Daoy (cell line): ENCODE data around the gene CENPP. TPM values are rescaled to one million over a fixed set of nuclear protein-coding genes. Genes with fewer than 3 reads are reported as not detected.
A peak's percentile ranks its signal among the peaks of the same experiment; 100 is the strongest.

Source experiments
- DNase-seq: peaks from one replicate; pipeline ENCODE4 v3.0.0-alpha.2; 2015; ENCODE audit warnings: low read depth
- total RNA-seq: library from RNA; depleted of rRNA; stranded (reverse); fragments of >200 nt; shearing (Covaris generic); gene quantifications from 2 replicates; pipeline ENCODE4 v1.2.3, GENCODE V29; 2014

The CENPP gene
- total RNA-seq, 1 experiment from 2014 or later: 7.6 TPM

- no peak for DNase-seq
These were observed 12.1 kb upstream of the CENPP start for GRCh38 chr9:92313624-92314012.

GRCh38 chr9:92315456-92315855 is 10.3 kb upstream of the CENPP start:
- no peak for DNase-seq

GRCh38 chr9:92324431-92324830 is 1.3 kb upstream of the CENPP start:
- DNase-seq: no peak

GRCh38 chr9:92324889-92325268 is 874 bp upstream of the CENPP start:
- no peak for DNase-seq

- no peak for DNase-seq
These were observed 293 bp downstream of the CENPP start for GRCh38 chr9:92325991-92326500.

GRCh38 chr9:92327283-92327850 is 1.6 kb downstream of the CENPP start:
- no peak for DNase-seq

GRCh38 chr9:92328225-92328624 is 2.5 kb downstream of the CENPP start:
- peak; percentile 41 for DNase-seq

GRCh38 chr9:92332577-92333281 is 7.0 kb downstream of the CENPP start:
- DNase-seq: no peak

GRCh38 chr9:92333282-92333634 is 7.5 kb downstream of the CENPP start:
- no peak for DNase-seq

- no peak for DNase-seq
These were observed 15.8 kb downstream of the CENPP start for GRCh38 chr9:92341578-92341977.

GRCh38 chr9:92342825-92343488 is 17.2 kb downstream of the CENPP start:
- DNase-seq: no peak

GRCh38 chr9:92345582-92345981 is 19.8 kb downstream of the CENPP start:
- no peak for DNase-seq

- DNase-seq: no peak
These were observed 24.3 kb downstream of the CENPP start for GRCh38 chr9:92349771-92350739.

GRCh38 chr9:92350740-92351133 is 25.0 kb downstream of the CENPP start:
- no peak for DNase-seq

GRCh38 chr9:92353051-92353450 is 27.3 kb downstream of the CENPP start:
- DNase-seq: no peak

- no peak for DNase-seq
These were observed 33.7 kb downstream of the CENPP start for GRCh38 chr9:92359394-92359995.

- DNase-seq: no peak
These were observed 34.3 kb downstream of the CENPP start for GRCh38 chr9:92360083-92360482.

- DNase-seq: no peak
These were observed 43.3 kb downstream of the CENPP start for GRCh38 chr9:92369075-92369474.

- no peak for DNase-seq
These were observed 47.4 kb downstream of the CENPP start for GRCh38 chr9:92373167-92373566.

GRCh38 chr9:92377876-92378275 is 52.1 kb downstream of the CENPP start:
- no peak for DNase-seq

- DNase-seq: peak; percentile 55
These were observed 53.3 kb downstream of the CENPP start for GRCh38 chr9:92378865-92379560.
